ENCODE measurements around the gene PIGB.
"Not testable (repeated sequence)": the region's sequence is repeated elsewhere in the genome, so short reads cannot be mapped to it uniquely, and the experiment has no call there.

Gene PIGB

GRCh38 chr15:55389264-55389607 is 70.2 kb downstream of the PIGB start:
- Histone ChIP-seq H3K27ac (ENCODE audit: low read length) (no peak overlapping the region), H3K27me3 (ENCODE audit: control insufficient read depth, insufficient read depth, low read length) (no peaks in the 10 kb centered on the region), H3K4me1 (ENCODE audit: control insufficient read depth, low read depth, low read length) (no peaks in the 10 kb centered on the region), H3K36me3 (ENCODE audit: control insufficient read depth, low read depth, low read length) (no peaks in the 10 kb centered on the region), H3K9me3 (ENCODE audit: control insufficient read depth, low read depth, low read length) (no peaks in the 10 kb centered on the region), H3K9ac (ENCODE audit: low read length) (no peak overlapping the region), H3K4me3 (ENCODE audit: low read length) (no peak overlapping the region)

GRCh38 chr15:55394694-55395093 is 75.7 kb downstream of the PIGB start:
- H3K9me3 ChIP-seq (ENCODE audit: control insufficient read depth, low read depth, low read length) = no peaks in the 10 kb centered on the region
- no peaks in the 10 kb centered on the region for H3K4me1 ChIP-seq (ENCODE audit: control insufficient read depth, low read depth, low read length)
- no peak overlapping the region for H3K27ac ChIP-seq (ENCODE audit: low read length)
- no peaks in the 10 kb centered on the region for H3K36me3 ChIP-seq (ENCODE audit: control insufficient read depth, low read depth, low read length)
- H3K27me3 ChIP-seq (ENCODE audit: control insufficient read depth, insufficient read depth, low read length) = no peaks in the 10 kb centered on the region
- no peak overlapping the region for H3K9ac ChIP-seq (ENCODE audit: low read length)
- no peak overlapping the region for H3K4me3 ChIP-seq (ENCODE audit: low read length)

DNA sequence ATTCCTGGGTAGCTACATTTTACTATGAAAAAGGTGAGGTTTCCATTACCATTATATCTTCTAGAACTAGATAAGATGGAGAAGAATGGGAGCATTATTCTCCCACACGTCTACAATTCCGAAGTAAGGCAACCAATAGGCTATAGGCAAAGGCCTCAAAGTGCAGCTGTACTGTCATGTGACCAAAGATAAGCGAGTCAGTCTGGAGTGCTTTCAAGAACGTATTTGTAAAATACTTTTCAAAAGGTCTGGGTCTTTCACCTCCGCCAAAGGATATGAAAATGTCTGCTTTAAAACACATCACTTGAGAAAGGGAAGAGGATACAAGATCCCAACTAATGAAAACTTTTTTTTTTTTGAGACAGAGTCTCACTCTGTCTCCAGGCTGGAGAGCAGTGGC is 79.2 kb downstream of the PIGB start:
- Histone ChIP-seq H3K9me3 (ENCODE audit: control insufficient read depth, low read depth, low read length) (no peaks in the 10 kb centered on the region), H3K4me3 (ENCODE audit: low read length) (no peak overlapping the region), H3K27ac (ENCODE audit: low read length) (no peak overlapping the region), H3K27me3 (ENCODE audit: control insufficient read depth, insufficient read depth, low read length) (no peaks in the 10 kb centered on the region), H3K4me1 (ENCODE audit: control insufficient read depth, low read depth, low read length) (no peaks in the 10 kb centered on the region), H3K9ac (ENCODE audit: low read length) (no peak overlapping the region), H3K36me3 (ENCODE audit: control insufficient read depth, low read depth, low read length) (no peaks in the 10 kb centered on the region)

DNA sequence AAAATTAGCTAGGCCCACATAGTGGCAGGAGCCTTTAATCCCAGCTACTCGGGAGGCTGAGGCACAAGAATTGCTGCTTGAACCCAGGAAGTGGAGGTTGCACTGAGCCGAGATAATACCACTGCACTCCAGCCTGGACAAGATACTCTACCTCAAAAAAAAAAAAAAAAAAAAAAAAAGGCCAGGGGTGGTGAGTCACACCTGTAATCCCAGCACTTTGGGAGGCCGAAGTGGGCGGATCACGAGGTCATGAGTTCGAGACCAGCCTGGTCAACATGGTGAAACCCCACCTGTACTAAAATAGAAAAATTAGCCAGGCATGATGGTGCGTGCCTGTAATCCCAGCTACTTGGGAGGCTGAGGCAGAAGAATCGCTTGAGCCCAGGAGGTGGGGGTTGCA is 81.0 kb downstream of the PIGB start:
- not testable (repeated sequence) for H3K9me3 ChIP-seq (ENCODE audit: control insufficient read depth, low read depth, low read length); H3K4me3 ChIP-seq (ENCODE audit: low read length); H3K4me1 ChIP-seq (ENCODE audit: control insufficient read depth, low read depth, low read length); H3K36me3 ChIP-seq (ENCODE audit: control insufficient read depth, low read depth, low read length); H3K27me3 ChIP-seq (ENCODE audit: control insufficient read depth, insufficient read depth, low read length); H3K27ac ChIP-seq (ENCODE audit: low read length); H3K9ac ChIP-seq (ENCODE audit: low read length)

GRCh38 chr15:55401786-55402246 is 82.8 kb downstream of the PIGB start:
- Histone ChIP-seq H3K4me1 (ENCODE audit: control insufficient read depth, low read depth, low read length) (no peaks in the 10 kb centered on the region), H3K27ac (ENCODE audit: low read length) (no peak overlapping the region), H3K9me3 (ENCODE audit: control insufficient read depth, low read depth, low read length) (no peaks in the 10 kb centered on the region), H3K36me3 (ENCODE audit: control insufficient read depth, low read depth, low read length) (no peaks in the 10 kb centered on the region), H3K4me3 (ENCODE audit: low read length) (no peak overlapping the region), H3K27me3 (ENCODE audit: control insufficient read depth, insufficient read depth, low read length) (no peaks in the 10 kb centered on the region), H3K9ac (ENCODE audit: low read length) (no peak overlapping the region)

DNA sequence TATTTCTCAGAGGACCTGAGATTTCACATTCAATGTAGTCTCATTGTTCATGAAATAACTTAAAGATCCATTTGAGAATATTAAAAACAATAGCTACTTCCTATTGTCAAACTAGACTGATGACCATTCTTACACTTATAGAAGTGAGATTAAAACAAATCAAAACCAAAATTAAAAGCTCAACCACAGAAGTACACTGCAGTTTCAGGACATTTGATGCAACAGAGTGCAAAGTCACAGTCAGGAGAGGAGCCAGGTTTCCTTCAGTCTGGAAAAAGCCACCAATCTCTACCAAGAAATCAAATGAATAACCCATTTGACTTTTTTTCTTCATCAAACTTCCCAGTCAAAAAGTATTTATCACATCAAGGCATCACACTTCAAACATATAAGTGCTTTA is 83.7 kb downstream of the PIGB start:
- no peak overlapping the region for H3K27ac ChIP-seq (ENCODE audit: low read length)
- H3K9me3 ChIP-seq (ENCODE audit: control insufficient read depth, low read depth, low read length) = no peaks in the 10 kb centered on the region
- no peaks in the 10 kb centered on the region for H3K27me3 ChIP-seq (ENCODE audit: control insufficient read depth, insufficient read depth, low read length)
- no peak overlapping the region for H3K4me3 ChIP-seq (ENCODE audit: low read length)
- H3K36me3 ChIP-seq (ENCODE audit: control insufficient read depth, low read depth, low read length) = no peaks in the 10 kb centered on the region
- no peak overlapping the region for H3K9ac ChIP-seq (ENCODE audit: low read length)
- peaks cover 4% of the 10 kb centered on the region for H3K4me1 ChIP-seq (ENCODE audit: control insufficient read depth, low read depth, low read length)

DNA sequence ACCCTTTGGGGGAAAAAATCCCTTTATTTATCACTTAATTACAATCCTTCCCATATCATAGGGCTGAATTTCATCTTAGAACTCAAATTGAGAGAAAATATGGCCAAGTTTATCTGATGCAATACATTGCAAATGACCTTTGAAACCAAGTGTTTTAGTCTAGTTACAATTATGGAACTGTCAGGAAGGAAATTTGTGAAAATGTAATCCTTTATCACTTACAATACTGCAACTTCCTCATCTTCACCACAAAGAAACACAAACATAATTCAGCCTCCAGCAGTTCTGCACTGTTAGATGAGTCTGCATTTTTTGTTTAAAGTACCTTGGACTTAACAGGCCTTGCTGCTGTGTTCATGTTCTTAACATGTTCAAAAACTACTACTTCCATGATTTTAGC is 84.5 kb downstream of the PIGB start:
- H3K36me3 ChIP-seq (ENCODE audit: control insufficient read depth, low read depth, low read length) = no peaks in the 10 kb centered on the region
- no peaks in the 10 kb centered on the region for H3K9me3 ChIP-seq (ENCODE audit: control insufficient read depth, low read depth, low read length)
- H3K9ac ChIP-seq (ENCODE audit: low read length) = no peak overlapping the region
- H3K27me3 ChIP-seq (ENCODE audit: control insufficient read depth, insufficient read depth, low read length) = no peaks in the 10 kb centered on the region
- no peak overlapping the region for H3K4me3 ChIP-seq (ENCODE audit: low read length)
- H3K4me1 ChIP-seq (ENCODE audit: control insufficient read depth, low read depth, low read length) = peaks cover 4% of the 10 kb centered on the region
- H3K27ac ChIP-seq (ENCODE audit: low read length) = no peak overlapping the region
